Stomach smooth muscle (tissue), 2 donors: ENCODE results near the gene AASDH.
A peak's percentile ranks its signal among the peaks of the same experiment; 100 is the strongest.

Experiments
- H3K27ac ChIP-seq: one replicate; pipeline ENCODE4 v1.7.0; 2013; ENCODE audit warnings: mild to moderate bottlenecking, low read length, inconsistent platforms
- H3K27me3 ChIP-seq, 2 donors: one replicate each; pipeline ENCODE4 v1.7.0; 2013; ENCODE audit warnings: low read length in 2 of 2; ENCODE audit not compliant: insufficient read depth in 2 of 2, control insufficient read depth in 1 of 2
- H3K36me3 ChIP-seq, 2 donors: one replicate each; pipeline ENCODE4 v1.7.0; 2013; ENCODE audit warnings: low read length in 2 of 2; ENCODE audit not compliant: control insufficient read depth in 2 of 2, insufficient read depth in 2 of 2
- H3K4me1 ChIP-seq: one replicate; pipeline ENCODE4 v1.7.0; 2013; ENCODE audit warnings: low read length; ENCODE audit not compliant: control insufficient read depth, insufficient read depth
- H3K4me3 ChIP-seq, 2 donors: one replicate each; pipeline ENCODE4 v1.7.0; 2013; ENCODE audit warnings: low read length in 2 of 2
- H3K9ac ChIP-seq, 2 donors: one replicate each; pipeline ENCODE4 v1.7.0; 2013; ENCODE audit warnings: low read length in 2 of 2, mild to moderate bottlenecking in 1 of 2
- H3K9me3 ChIP-seq, 2 donors: one replicate each; pipeline ENCODE4 v1.7.0; 2013; ENCODE audit warnings: low read length in 2 of 2; ENCODE audit not compliant: control insufficient read depth in 2 of 2
- donor health status: healthy.
- donor health status: Pancreatic carcinoma.

AASDH gene

GRCh38 chr4:56417396-56417795 is 30.1 kb upstream of the AASDH start:
- no peak overlapping the region for H3K4me3 ChIP-seq
- no peak overlapping the region for H3K9ac ChIP-seq
- H3K4me1 ChIP-seq = no peaks in the 10 kb centered on the region
- H3K27me3 ChIP-seq = no peaks in the 10 kb centered on the region
- no peaks in the 10 kb centered on the region for H3K9me3 ChIP-seq
- H3K36me3 ChIP-seq = no peaks in the 10 kb centered on the region
- no peak overlapping the region for H3K27ac ChIP-seq

GRCh38 chr4:56416349-56416748 is 29.1 kb upstream of the AASDH start:
- Histone ChIP-seq H3K9ac (no peak overlapping the region), H3K36me3 (no peaks in the 10 kb centered on the region), H3K27ac (no peak overlapping the region), H3K27me3 (no peaks in the 10 kb centered on the region), H3K9me3 (no peaks in the 10 kb centered on the region), H3K4me3 (no peak overlapping the region), H3K4me1 (no peaks in the 10 kb centered on the region)

GRCh38 chr4:56414135-56414670 is 26.9 kb upstream of the AASDH start:
- Histone ChIP-seq H3K9ac (no peak overlapping the region), H3K4me1 (no peaks in the 10 kb centered on the region), H3K9me3 (no peaks in the 10 kb centered on the region), H3K4me3 (no peak overlapping the region), H3K27me3 (no peaks in the 10 kb centered on the region), H3K36me3 (no peaks in the 10 kb centered on the region), H3K27ac (no peak overlapping the region)

GRCh38 chr4:56410247-56411062 is 23.2 kb upstream of the AASDH start:
- no peaks in the 10 kb centered on the region for H3K9me3 ChIP-seq
- peaks cover 0 to under 1% of the 10 kb centered on the region in 2 donors for H3K36me3 ChIP-seq
- no peaks in the 10 kb centered on the region for H3K27me3 ChIP-seq
- peak overlapping the region; percentile 52 to 67 for H3K4me3 ChIP-seq
- no peaks in the 10 kb centered on the region for H3K4me1 ChIP-seq
- peak overlapping the region; percentile 2 to 39 for H3K9ac ChIP-seq
- H3K27ac ChIP-seq = no peak overlapping the region

- peak overlapping the region in 1 of 2 donors; percentile 67 for H3K4me3 ChIP-seq
- peak overlapping the region in 1 of 2 donors; percentile 39 for H3K9ac ChIP-seq
- H3K9me3 ChIP-seq = no peaks in the 10 kb centered on the region
- H3K27me3 ChIP-seq = no peaks in the 10 kb centered on the region
- no peaks in the 10 kb centered on the region for H3K4me1 ChIP-seq
- H3K36me3 ChIP-seq = peaks cover 0 to 4% of the 10 kb centered on the region in 2 donors
- no peak overlapping the region for H3K27ac ChIP-seq
Measured at GRCh38 chr4:56409511-56410090, 22.3 kb upstream of the AASDH start.

GRCh38 chr4:56408978-56409377 is 21.7 kb upstream of the AASDH start:
- Histone ChIP-seq H3K4me3 (no peak overlapping the region), H3K27me3 (no peaks in the 10 kb centered on the region), H3K9ac (no peak overlapping the region), H3K4me1 (no peaks in the 10 kb centered on the region), H3K27ac (no peak overlapping the region), H3K9me3 (no peaks in the 10 kb centered on the region), H3K36me3 (peaks cover 0 to 4% of the 10 kb centered on the region in 2 donors)

- no peaks in the 10 kb centered on the region for H3K27me3 ChIP-seq
- H3K36me3 ChIP-seq = peaks cover 0 to 4% of the 10 kb centered on the region in 2 donors
- H3K4me3 ChIP-seq = no peak overlapping the region
- H3K4me1 ChIP-seq = no peaks in the 10 kb centered on the region
- H3K9me3 ChIP-seq = no peaks in the 10 kb centered on the region
- H3K27ac ChIP-seq = no peak overlapping the region
- H3K9ac ChIP-seq = no peak overlapping the region
Measured at GRCh38 chr4:56406151-56406550, 18.9 kb upstream of the AASDH start.

GRCh38 chr4:56405016-56405415 is 17.7 kb upstream of the AASDH start:
- Histone ChIP-seq H3K4me3 (no peak overlapping the region), H3K9ac (no peak overlapping the region), H3K9me3 (no peaks in the 10 kb centered on the region), H3K27me3 (no peaks in the 10 kb centered on the region), H3K36me3 (peaks cover 3 to 4% of the 10 kb centered on the region in 2 donors), H3K27ac (no peak overlapping the region), H3K4me1 (no peaks in the 10 kb centered on the region)

GRCh38 chr4:56400560-56400959 is 13.3 kb upstream of the AASDH start:
- no peaks in the 10 kb centered on the region for H3K4me1 ChIP-seq
- no peak overlapping the region for H3K27ac ChIP-seq
- no peak overlapping the region for H3K9ac ChIP-seq
- no peaks in the 10 kb centered on the region for H3K9me3 ChIP-seq
- peaks cover 3 to 5% of the 10 kb centered on the region in 2 donors for H3K36me3 ChIP-seq
- H3K27me3 ChIP-seq = no peaks in the 10 kb centered on the region
- H3K4me3 ChIP-seq = no peak overlapping the region

- Histone ChIP-seq H3K9ac (no peak overlapping the region), H3K27ac (no peak overlapping the region), H3K36me3 (peaks cover 0 to 1% of the 10 kb centered on the region in 2 donors), H3K4me3 (no peak overlapping the region), H3K9me3 (no peaks in the 10 kb centered on the region), H3K4me1 (peaks cover 8% of the 10 kb centered on the region), H3K27me3 (no peaks in the 10 kb centered on the region)
Measured at GRCh38 chr4:56391270-56391669, 4.0 kb upstream of the AASDH start.

- Histone ChIP-seq H3K36me3 (no peaks in the 10 kb centered on the region), H3K27ac (no peak overlapping the region), H3K27me3 (no peaks in the 10 kb centered on the region), H3K9ac (no peak overlapping the region), H3K4me3 (no peak overlapping the region), H3K4me1 (peaks cover 8% of the 10 kb centered on the region), H3K9me3 (no peaks in the 10 kb centered on the region)
Measured at GRCh38 chr4:56389558-56389957, 2.3 kb upstream of the AASDH start.
